ENCODE measurements around the gene AGFG2. TPM values are rescaled to one million over a fixed set of nuclear protein-coding genes. Genes with fewer than 3 reads are reported as not detected.

Gene AGFG2
- total and polyA plus RNA-seq, 10 of the 15 experiments (the other 5 are each of a cell fraction or from before 2014, with no cell fraction given) = 0.90 to 71.5 (median 25.4) TPM

- H3K36me3 ChIP-seq (ENCODE audit: control insufficient read depth in 2 of 2, insufficient read depth in 2 of 2, low read length in 1 of 2) = peaks cover 10 to 17% of the 10 kb centered on the region in 2 experiments
- intact Hi-C loops (cut with micrococcal nuclease; ENCODE audit: unreplicated experiment) = no loop called here
- no peaks in the 10 kb centered on the region for H3K27me3 ChIP-seq (replicated peaks in 1 of 2; ENCODE audit: control insufficient read depth in 2 of 2, insufficient read depth in 2 of 2, low read length in 1 of 2)
- no TSS peak for BruUV-seq (replicated peaks)
- TF ChIP-seq, protein P1, sequence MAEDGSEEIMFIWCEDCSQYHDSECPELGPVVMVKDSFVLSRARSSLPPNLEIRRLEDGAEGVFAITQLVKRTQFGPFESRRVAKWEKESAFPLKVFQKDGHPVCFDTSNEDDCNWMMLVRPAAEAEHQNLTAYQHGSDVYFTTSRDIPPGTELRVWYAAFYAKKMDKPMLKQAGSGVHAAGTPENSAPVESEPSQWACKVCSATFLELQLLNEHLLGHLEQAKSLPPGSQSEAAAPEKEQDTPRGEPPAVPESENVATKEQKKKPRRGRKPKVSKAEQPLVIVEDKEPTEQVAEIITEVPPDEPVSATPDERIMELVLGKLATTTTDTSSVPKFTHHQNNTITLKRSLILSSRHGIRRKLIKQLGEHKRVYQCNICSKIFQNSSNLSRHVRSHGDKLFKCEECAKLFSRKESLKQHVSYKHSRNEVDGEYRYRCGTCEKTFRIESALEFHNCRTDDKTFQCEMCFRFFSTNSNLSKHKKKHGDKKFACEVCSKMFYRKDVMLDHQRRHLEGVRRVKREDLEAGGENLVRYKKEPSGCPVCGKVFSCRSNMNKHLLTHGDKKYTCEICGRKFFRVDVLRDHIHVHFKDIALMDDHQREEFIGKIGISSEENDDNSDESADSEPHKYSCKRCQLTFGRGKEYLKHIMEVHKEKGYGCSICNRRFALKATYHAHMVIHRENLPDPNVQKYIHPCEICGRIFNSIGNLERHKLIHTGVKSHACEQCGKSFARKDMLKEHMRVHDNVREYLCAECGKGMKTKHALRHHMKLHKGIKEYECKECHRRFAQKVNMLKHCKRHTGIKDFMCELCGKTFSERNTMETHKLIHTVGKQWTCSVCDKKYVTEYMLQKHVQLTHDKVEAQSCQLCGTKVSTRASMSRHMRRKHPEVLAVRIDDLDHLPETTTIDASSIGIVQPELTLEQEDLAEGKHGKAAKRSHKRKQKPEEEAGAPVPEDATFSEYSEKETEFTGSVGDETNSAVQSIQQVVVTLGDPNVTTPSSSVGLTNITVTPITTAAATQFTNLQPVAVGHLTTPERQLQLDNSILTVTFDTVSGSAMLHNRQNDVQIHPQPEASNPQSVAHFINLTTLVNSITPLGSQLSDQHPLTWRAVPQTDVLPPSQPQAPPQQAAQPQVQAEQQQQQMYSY (CRISPR knock-in tag; IDR thresholded peaks at IDR 0.05) = no peak
- TF ChIP-seq GABPA (IDR thresholded peaks at IDR 0.05; ENCODE audit: low read depth) (no peak), POLR2A (IDR thresholded peaks at IDR 0.05; ENCODE audit: low read depth, low read length) (no peak), IKZF1 (conservative IDR thresholded peaks at IDR 0.05) (no peak), SP1 (IDR thresholded peaks at IDR 0.05; ENCODE audit: low read depth, low read length) (no peak), MYB (IDR thresholded peaks at IDR 0.05; ENCODE audit: borderline replicate concordance, low read depth, low read length) (no peak), FOXM1 (IDR thresholded peaks at IDR 0.05; ENCODE audit: low read depth, low read length) (no peak), MXI1 (IDR thresholded peaks at IDR 0.05; ENCODE audit: low read depth, low read length) (no peak)
- FAIRE-seq (no peak), ATAC-seq (no peak), DNase-seq (ENCODE audit: low read depth, low spot score) (no peak)
- CTCF ChIA-PET = interaction anchor here (1.2 kb wide), 1 partner anchor 13 kb away, joined by 3 read pairs; no protein-coding TSS in a partner anchor
- SMC1A ChIA-PET (ENCODE audit: uncharacterized antibody, unreplicated experiment) = no interaction called here
- no peaks in the 10 kb centered on the region for H4K20me1 ChIP-seq (ENCODE audit: control insufficient read depth, insufficient read depth)
- no peak overlapping the region for H3K27ac ChIP-seq (ENCODE audit: control insufficient read depth, insufficient read depth)
- no peak overlapping the region for H3K4me3 ChIP-seq
- H3K9me3 ChIP-seq (replicated peaks; ENCODE audit: control insufficient read depth, insufficient read depth, low read length) = no peaks in the 10 kb centered on the region
- H3K9ac ChIP-seq (ENCODE audit: control insufficient read depth, insufficient read depth, low read length) = no peak overlapping the region
- WGBS (ENCODE audit: insufficient coverage, insufficient replicate concordance, low lambda C conversion rate, missing lambda C conversion rate) = 93% methylated on average over 13 of the region's 13 CpGs
- RAD21 ChIA-PET (ENCODE audit: unreplicated experiment) = interaction anchor here (0.6 kb wide), 1 partner anchor 21 kb away, joined by 3 read pairs; no protein-coding TSS in a partner anchor
- POLR2A ChIA-PET = interaction anchor here (0.6 kb wide), 1 partner anchor 118 kb away, joined by 3 read pairs; no protein-coding TSS in a partner anchor
- in situ Hi-C loops (cut with MboI) = no loop called here
- no peak overlapping the region for H2AFZ ChIP-seq (ENCODE audit: control insufficient read depth, low read depth, low read length)
- no peak overlapping the region for H3K4me2 ChIP-seq (ENCODE audit: control insufficient read depth, insufficient read depth)
- H3K79me2 ChIP-seq (ENCODE audit: control insufficient read depth, insufficient read depth, low read length) = no peaks in the 10 kb centered on the region
- peaks cover 5% of the 10 kb centered on the region for H3K4me1 ChIP-seq (ENCODE audit: control insufficient read depth, insufficient read depth, low read length)
Measured at GRCh38 chr7:100576384-100576993, 37.5 kb downstream of the AGFG2 start.

Measured in GM12878 (cell line).